Measurements from ENCODE around the gene KIAA1191.

The KIAA1191 gene

DNA sequence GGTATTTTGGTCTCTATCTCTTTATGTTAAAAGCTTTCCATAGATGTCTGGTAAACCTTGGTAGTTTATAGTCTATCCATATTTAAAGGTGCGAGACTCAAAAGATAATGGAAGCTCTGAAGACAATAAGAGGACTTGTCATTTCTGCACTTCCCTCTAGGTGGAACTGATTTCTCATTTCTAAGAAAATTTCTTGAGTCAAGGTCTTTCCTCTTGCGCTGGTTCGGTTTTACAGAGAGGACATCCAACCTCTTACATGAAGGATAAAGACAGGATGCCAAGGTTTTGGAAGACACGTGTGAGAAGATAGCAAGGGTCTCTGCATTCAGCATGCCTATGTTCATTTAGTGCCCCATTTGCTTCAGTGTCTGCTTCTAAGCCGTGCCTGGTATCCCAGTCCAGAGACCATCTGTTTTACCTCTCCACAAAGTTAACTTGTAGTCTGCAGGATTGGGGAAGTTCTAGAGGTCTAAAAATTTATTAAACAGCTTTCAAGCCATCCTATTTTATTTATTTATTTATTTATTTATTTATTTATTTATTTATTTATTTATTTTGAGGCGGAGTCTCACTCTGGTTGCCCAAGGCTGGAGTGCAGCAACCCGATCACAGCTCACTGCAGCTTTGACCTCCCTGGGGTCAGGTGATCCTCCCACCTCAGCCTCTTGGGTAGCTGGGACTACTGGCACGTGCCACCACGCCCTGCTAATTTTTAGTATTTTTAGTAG is 41.6 kb downstream of the KIAA1191 start:
- TF ChIP-seq POLR2AphosphoS5 (IDR thresholded peaks at IDR 0.05; ENCODE audit: low read depth, low read length) (no peak), FOXP2 (optimal IDR thresholded peaks at IDR 0.05; ENCODE audit: borderline replicate concordance, extremely low read depth, extremely low read length, insufficient read depth) (no peak), TAF1 (IDR thresholded peaks at IDR 0.05; ENCODE audit: borderline replicate concordance, insufficient read depth, low read length) (no peak), SIN3A (IDR thresholded peaks at IDR 0.05; ENCODE audit: borderline replicate concordance, insufficient read depth, low read length) (no peak)

GRCh38 chr5:176317534-176318374 is 43.8 kb downstream of the KIAA1191 start:
- TF ChIP-seq TAF1 (IDR thresholded peaks at IDR 0.05; ENCODE audit: borderline replicate concordance, insufficient read depth, low read length): no peak
- TF ChIP-seq, protein P1, sequence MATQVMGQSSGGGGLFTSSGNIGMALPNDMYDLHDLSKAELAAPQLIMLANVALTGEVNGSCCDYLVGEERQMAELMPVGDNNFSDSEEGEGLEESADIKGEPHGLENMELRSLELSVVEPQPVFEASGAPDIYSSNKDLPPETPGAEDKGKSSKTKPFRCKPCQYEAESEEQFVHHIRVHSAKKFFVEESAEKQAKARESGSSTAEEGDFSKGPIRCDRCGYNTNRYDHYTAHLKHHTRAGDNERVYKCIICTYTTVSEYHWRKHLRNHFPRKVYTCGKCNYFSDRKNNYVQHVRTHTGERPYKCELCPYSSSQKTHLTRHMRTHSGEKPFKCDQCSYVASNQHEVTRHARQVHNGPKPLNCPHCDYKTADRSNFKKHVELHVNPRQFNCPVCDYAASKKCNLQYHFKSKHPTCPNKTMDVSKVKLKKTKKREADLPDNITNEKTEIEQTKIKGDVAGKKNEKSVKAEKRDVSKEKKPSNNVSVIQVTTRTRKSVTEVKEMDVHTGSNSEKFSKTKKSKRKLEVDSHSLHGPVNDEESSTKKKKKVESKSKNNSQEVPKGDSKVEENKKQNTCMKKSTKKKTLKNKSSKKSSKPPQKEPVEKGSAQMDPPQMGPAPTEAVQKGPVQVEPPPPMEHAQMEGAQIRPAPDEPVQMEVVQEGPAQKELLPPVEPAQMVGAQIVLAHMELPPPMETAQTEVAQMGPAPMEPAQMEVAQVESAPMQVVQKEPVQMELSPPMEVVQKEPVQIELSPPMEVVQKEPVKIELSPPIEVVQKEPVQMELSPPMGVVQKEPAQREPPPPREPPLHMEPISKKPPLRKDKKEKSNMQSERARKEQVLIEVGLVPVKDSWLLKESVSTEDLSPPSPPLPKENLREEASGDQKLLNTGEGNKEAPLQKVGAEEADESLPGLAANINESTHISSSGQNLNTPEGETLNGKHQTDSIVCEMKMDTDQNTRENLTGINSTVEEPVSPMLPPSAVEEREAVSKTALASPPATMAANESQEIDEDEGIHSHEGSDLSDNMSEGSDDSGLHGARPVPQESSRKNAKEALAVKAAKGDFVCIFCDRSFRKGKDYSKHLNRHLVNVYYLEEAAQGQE (IDR thresholded peaks at IDR 0.05; ENCODE audit: insufficient read depth in 1 of 2, low read depth in 2 of 2, low read length in 2 of 2): no peak
- TF ChIP-seq FOXP2 (optimal IDR thresholded peaks at IDR 0.05; ENCODE audit: borderline replicate concordance, extremely low read depth, extremely low read length, insufficient read depth): no peak
- TF ChIP-seq POLR2AphosphoS5 (IDR thresholded peaks at IDR 0.05; ENCODE audit: low read depth, low read length): no peak

Data from PFSK-1 (cell line).